ENCODE data around the gene IQSEC1.

GRCh38 chr3:13028010-13028821, 45.0 kb downstream of the IQSEC1 start:
- TF ChIP-seq CTCF (IDR thresholded peaks at IDR 0.05) = no peak
- no peak for TF ChIP-seq POLR2A (IDR thresholded peaks at IDR 0.05)
- TF ChIP-seq POLR2AphosphoS5 (IDR thresholded peaks at IDR 0.05) = no peak

Measured in breast epithelium (tissue), 3 donors.